K562 (cell line): Measurements from ENCODE around the gene AKT1. TPM values are rescaled to one million over a fixed set of nuclear protein-coding genes. Genes with fewer than 3 reads are reported as not detected.

ENCODE experiments used
- ARID4B ChIP-seq: sonication (generic); formaldehyde crosslinking; IDR thresholded peaks from 2 replicates; pipeline ENCODE4 v1.8.0; 2022; ENCODE audit warnings: mild to moderate bottlenecking, missing genetic modification reagents
- BACH1 ChIP-seq: fragments of 200-800 bp; sonication (Bioruptor generic); IDR thresholded peaks from 2 replicates; pipeline ENCODE4 v1.6.1; 2016; ENCODE audit warnings: missing genetic modification characterization, missing compliant biosample characterization
- BHLHE40 ChIP-seq: IDR thresholded peaks from 2 replicates; pipeline ENCODE4 v1.6.1; 2011; ENCODE audit warnings: low read length, improper control_type of control experiment
- CHD2 ChIP-seq: IDR thresholded peaks from 2 replicates; pipeline ENCODE4 v1.6.1; 2011; ENCODE audit warnings: low read depth, low read length
- DLX4 ChIP-seq: fragments of 250-450 bp; sonication (Bioruptor Pico); IDR thresholded peaks from 2 replicates; pipeline ENCODE4 v1.6.1; 2021; ENCODE audit warnings: mild to moderate bottlenecking
- JUNB ChIP-seq: fragments of 450-650 bp; formaldehyde crosslinking; conservative IDR thresholded peaks from 2 replicates; pipeline ENCODE4 v1.4.0; 2020; ENCODE audit warnings: mild to moderate bottlenecking
- NR2C2 ChIP-seq, 2 experiments: fragments of 200-800 bp in 1 of 2; sonication (Bioruptor generic) in 1 of 2; sonication (generic) in 1 of 2; formaldehyde crosslinking in 1 of 2; IDR thresholded peaks; 2 replicates each; pipeline versions ENCODE4 v1.6.1 to v1.8.0; 2016 to 2022; ENCODE audit warnings: mild to moderate bottlenecking in 1 of 2, missing compliant biosample characterization in 1 of 2, missing genetic modification characterization in 1 of 2, missing genetic modification reagents in 1 of 2
- RERE ChIP-seq: sonication (generic); formaldehyde crosslinking; IDR thresholded peaks from 2 replicates; pipeline ENCODE4 v1.8.0; 2023; ENCODE audit warnings: missing genetic modification reagents, mild to moderate bottlenecking, borderline replicate concordance
- TBP ChIP-seq: optimal IDR thresholded peaks from 2 replicates; pipeline ENCODE3; 2011; ENCODE audit warnings: low read depth, low read length, improper control_type of control experiment
- TFAP4 ChIP-seq: sonication (generic); formaldehyde crosslinking; IDR thresholded peaks from 2 replicates; pipeline ENCODE4 v1.8.0; 2022; ENCODE audit warnings: missing genetic modification reagents, mild to moderate bottlenecking, moderate library complexity, borderline replicate concordance
- ZNF121 ChIP-seq: sonication (generic); formaldehyde crosslinking; conservative IDR thresholded peaks from 2 replicates; pipeline ENCODE4 v1.8.0; 2022; ENCODE audit warnings: missing genetic modification reagents
- ZNF263 ChIP-seq: sonication (generic); formaldehyde crosslinking; IDR thresholded peaks from 2 replicates; pipeline ENCODE4 v1.8.0; 2022; ENCODE audit warnings: mild to moderate bottlenecking, missing genetic modification reagents, borderline replicate concordance
- polyA plus RNA-seq, 8 experiments: library from polyadenylated mRNA; depleted of rRNA in 4 of 8; stranded (reverse) in 5 of 8; unstranded in 3 of 8; fragments of >200 nt; fragmentation: Nextera tagmentation in 2 of 8; fragmentation: Illumina TruSeq in 1 of 8; extraction: Ambion mirVana in 2 of 8; extraction: Trizol in 1 of 8; gene quantifications; 2 replicates each; pipeline versions ENCODE4 v1.2.1 to v1.2.3, GENCODE V29; 2011 to 2014; ENCODE audit warnings: inconsistent platforms in 1 of 8, missing spikeins in 1 of 8
- total RNA-seq, 7 experiments: library from RNA; depleted of rRNA in 6 of 7; stranded (reverse); fragments of >200 nt in 6 of 7; fragmentation: Illumina TruSeq in 2 of 7; extraction: Trizol in 2 of 7; gene quantifications; 2 replicates each; pipeline versions ENCODE4 v1.2.1 to v1.2.3, GENCODE V29; 2011 to 2021; ENCODE audit warnings: low replicate concordance in 1 of 7

Gene AKT1
- total and polyA plus RNA-seq, 9 of the 15 experiments (the other 6 are each of a cell fraction or from before 2014, with no cell fraction given), result 0.49 to 132 (median 75.1) TPM

GRCh38 chr14:104768437-104769323, 26.9 kb downstream of the AKT1 start (continued):
- TF ChIP-seq JUNB (no peak), NR2C2 (CRISPR knock-in tag; IDR thresholded peaks at IDR 0.05) (no peak), NR2C2 (tag; IDR thresholded peaks at IDR 0.05) (0 out of 2 replicates have a peak, but pooled peaks have one; percentile 15), BHLHE40 (peak; percentile 33; the same call in 1 of the 2 replicates), ZNF263 (CRISPR knock-in tag) (peak; percentile 91), CHD2 (no peak), ARID4B (CRISPR knock-in tag) (peak; percentile 42; the same call in 1 of the 2 replicates), ZNF121 (CRISPR knock-in tag) (no peak), BACH1 (tag) (no peak), TBP (no peak), DLX4 (CRISPR knock-in tag) (no peak), TFAP4 (CRISPR knock-in tag) (no peak), RERE (CRISPR knock-in tag) (no peak)
